ENCODE measurements around the gene SECISBP2. TPM values are rescaled to one million over a fixed set of nuclear protein-coding genes. Genes with fewer than 3 reads are reported as not detected.

SECISBP2 gene
- total and polyA plus RNA-seq, 2 experiments from 2014 or later = 77.7 to 86.8 TPM

DNA sequence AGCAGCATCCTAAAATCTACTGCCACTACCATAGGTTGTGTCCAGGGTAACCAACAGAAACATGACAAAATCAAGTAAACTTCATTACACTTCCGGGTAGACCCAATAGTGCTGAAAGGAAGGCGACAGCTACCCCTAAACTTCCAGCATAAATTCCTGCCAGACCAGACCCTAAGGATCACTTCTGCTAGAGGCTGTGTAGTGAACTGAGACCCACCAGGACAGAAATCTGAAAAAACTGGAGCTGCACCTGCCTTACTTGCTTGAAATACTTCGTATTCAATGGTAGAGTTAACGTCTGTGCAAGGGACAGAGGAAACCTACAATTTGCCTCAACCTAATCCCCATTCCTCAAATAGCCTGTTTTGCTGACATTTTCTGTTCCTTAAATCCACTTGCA lies 1.0 kb upstream of the SECISBP2 start:
- H3K27ac Mint-ChIP-seq = peak overlapping the region; percentile 99
- no peak for ATAC-seq
- no peak for TF ChIP-seq NANOG (IDR thresholded peaks at IDR 0.05; ENCODE audit: borderline replicate concordance)
- TF ChIP-seq ZNF114 (CRISPR knock-in tag; IDR thresholded peaks at IDR 0.05) = no peak
- no peak for TF ChIP-seq EZH2 (IDR thresholded peaks at IDR 0.05; ENCODE audit: low read depth, unreplicated experiment)
- H3K9me2 ChIP-seq (ENCODE audit: insufficient read depth) = no peaks in the 10 kb centered on the region
- peaks cover 23% of the 10 kb centered on the region; the same call in 1 of the 2 replicates for H3K4me1 ChIP-seq (ENCODE audit: insufficient read depth)
- peaks cover 78% of the 10 kb centered on the region for H3K79me2 ChIP-seq (replicated peaks; ENCODE audit: insufficient read depth)
- H3K27ac ChIP-seq (ENCODE audit: low read depth) = peak overlapping the region; percentile 93
- peaks cover 81% of the 10 kb centered on the region for H3K36me3 Mint-ChIP-seq (ENCODE audit: low read depth)
- H3K9me3 Mint-ChIP-seq = no peaks in the 10 kb centered on the region
- peak overlapping the region; percentile 51; the same call in 1 of the 2 replicates for H3K4me3 ChIP-seq
- H3K4me2 ChIP-seq = peak overlapping the region; percentile 59
- H2AFZ ChIP-seq = no peak overlapping the region
- peaks cover 27% of the 10 kb centered on the region for H3F3A ChIP-seq (replicated peaks; ENCODE audit: low read depth)
- peaks cover 29% of the 10 kb centered on the region for H4K20me1 ChIP-seq (replicated peaks; ENCODE audit: insufficient read depth)
- H3K36me3 ChIP-seq (ENCODE audit: insufficient read depth) = peaks cover 33% of the 10 kb centered on the region
- H3K4me3 Mint-ChIP-seq = peak overlapping the region; percentile 85
- H3K4me1 Mint-ChIP-seq = peaks cover 34% of the 10 kb centered on the region
- no peaks in the 10 kb centered on the region for H3K27me3 ChIP-seq (ENCODE audit: insufficient read depth)
- peak; percentile 7 for DNase-seq (ENCODE audit: low spot score)
- H3K27me3 Mint-ChIP-seq (ENCODE audit: insufficient read depth, low read depth, poor library complexity) = peaks cover 7% of the 10 kb centered on the region

DNA sequence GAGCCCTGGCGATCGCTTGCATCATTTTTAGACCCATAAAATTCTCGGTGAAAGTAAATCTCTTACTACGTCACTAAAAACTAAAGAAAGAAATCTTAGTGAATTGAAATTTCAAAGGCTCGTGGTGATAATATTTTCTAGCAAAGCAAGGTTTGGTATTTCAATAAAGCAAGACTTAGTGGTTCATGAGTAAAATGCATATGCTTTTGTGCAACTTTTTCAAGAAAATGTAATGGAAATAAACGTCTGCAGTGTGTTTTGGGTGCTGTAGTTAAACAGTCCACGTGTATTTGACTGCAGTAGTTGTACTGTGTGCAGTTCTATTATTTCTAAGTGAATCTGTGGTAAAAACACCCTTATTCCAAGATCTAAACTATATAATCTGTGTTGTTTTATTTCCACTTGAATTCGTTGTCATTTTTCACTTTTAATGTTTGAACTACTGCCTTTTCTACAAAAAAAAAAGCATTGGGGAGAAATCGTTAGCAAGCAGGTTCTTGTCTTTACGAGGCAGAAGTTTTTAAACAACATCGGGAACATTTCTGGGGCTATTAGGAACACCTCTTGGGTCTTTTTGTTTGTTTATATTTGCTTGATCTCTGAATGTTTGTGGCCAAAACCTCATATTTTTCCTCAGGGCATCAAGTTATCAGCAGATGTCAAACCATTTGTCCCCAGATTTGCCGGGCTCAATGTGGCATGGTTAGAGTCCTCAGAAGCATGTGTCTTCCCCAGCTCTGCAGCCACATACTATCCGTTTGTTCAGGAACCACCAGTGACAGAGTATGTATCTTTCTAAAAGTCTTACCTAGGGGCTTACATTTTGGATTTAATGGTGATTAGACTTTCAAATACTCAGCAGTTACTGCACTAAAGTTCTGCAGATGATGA lies 960 bp downstream of the SECISBP2 start:
- no peak for DNase-seq (ENCODE audit: low spot score)
- Mint-ChIP-seq H3K4me3 (peak overlapping the region; percentile 85), H3K9me3 (no peaks in the 10 kb centered on the region), H3K36me3 (ENCODE audit: low read depth) (peaks cover 65% of the 10 kb centered on the region), H3K27ac (peak overlapping the region; percentile 99), H3K27me3 (ENCODE audit: insufficient read depth, low read depth, poor library complexity) (peaks cover 11% of the 10 kb centered on the region), H3K4me1 (peaks cover 31% of the 10 kb centered on the region)
- TF ChIP-seq STAT1 (IDR thresholded peaks at IDR 0.05; ENCODE audit: unreplicated experiment) (no peak), POLR2AphosphoS5 (IDR thresholded peaks at IDR 0.05; ENCODE audit: low read depth) (no peak), NANOG (IDR thresholded peaks at IDR 0.05; ENCODE audit: borderline replicate concordance) (no peak), CREB1 (CRISPR knock-in tag; IDR thresholded peaks at IDR 0.05; ENCODE audit: low read depth) (peak; percentile 86)
- TF ChIP-seq, protein P1, sequence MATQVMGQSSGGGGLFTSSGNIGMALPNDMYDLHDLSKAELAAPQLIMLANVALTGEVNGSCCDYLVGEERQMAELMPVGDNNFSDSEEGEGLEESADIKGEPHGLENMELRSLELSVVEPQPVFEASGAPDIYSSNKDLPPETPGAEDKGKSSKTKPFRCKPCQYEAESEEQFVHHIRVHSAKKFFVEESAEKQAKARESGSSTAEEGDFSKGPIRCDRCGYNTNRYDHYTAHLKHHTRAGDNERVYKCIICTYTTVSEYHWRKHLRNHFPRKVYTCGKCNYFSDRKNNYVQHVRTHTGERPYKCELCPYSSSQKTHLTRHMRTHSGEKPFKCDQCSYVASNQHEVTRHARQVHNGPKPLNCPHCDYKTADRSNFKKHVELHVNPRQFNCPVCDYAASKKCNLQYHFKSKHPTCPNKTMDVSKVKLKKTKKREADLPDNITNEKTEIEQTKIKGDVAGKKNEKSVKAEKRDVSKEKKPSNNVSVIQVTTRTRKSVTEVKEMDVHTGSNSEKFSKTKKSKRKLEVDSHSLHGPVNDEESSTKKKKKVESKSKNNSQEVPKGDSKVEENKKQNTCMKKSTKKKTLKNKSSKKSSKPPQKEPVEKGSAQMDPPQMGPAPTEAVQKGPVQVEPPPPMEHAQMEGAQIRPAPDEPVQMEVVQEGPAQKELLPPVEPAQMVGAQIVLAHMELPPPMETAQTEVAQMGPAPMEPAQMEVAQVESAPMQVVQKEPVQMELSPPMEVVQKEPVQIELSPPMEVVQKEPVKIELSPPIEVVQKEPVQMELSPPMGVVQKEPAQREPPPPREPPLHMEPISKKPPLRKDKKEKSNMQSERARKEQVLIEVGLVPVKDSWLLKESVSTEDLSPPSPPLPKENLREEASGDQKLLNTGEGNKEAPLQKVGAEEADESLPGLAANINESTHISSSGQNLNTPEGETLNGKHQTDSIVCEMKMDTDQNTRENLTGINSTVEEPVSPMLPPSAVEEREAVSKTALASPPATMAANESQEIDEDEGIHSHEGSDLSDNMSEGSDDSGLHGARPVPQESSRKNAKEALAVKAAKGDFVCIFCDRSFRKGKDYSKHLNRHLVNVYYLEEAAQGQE (IDR thresholded peaks at IDR 0.05; ENCODE audit: unreplicated experiment) = no peak
- TF ChIP-seq, protein P2, sequence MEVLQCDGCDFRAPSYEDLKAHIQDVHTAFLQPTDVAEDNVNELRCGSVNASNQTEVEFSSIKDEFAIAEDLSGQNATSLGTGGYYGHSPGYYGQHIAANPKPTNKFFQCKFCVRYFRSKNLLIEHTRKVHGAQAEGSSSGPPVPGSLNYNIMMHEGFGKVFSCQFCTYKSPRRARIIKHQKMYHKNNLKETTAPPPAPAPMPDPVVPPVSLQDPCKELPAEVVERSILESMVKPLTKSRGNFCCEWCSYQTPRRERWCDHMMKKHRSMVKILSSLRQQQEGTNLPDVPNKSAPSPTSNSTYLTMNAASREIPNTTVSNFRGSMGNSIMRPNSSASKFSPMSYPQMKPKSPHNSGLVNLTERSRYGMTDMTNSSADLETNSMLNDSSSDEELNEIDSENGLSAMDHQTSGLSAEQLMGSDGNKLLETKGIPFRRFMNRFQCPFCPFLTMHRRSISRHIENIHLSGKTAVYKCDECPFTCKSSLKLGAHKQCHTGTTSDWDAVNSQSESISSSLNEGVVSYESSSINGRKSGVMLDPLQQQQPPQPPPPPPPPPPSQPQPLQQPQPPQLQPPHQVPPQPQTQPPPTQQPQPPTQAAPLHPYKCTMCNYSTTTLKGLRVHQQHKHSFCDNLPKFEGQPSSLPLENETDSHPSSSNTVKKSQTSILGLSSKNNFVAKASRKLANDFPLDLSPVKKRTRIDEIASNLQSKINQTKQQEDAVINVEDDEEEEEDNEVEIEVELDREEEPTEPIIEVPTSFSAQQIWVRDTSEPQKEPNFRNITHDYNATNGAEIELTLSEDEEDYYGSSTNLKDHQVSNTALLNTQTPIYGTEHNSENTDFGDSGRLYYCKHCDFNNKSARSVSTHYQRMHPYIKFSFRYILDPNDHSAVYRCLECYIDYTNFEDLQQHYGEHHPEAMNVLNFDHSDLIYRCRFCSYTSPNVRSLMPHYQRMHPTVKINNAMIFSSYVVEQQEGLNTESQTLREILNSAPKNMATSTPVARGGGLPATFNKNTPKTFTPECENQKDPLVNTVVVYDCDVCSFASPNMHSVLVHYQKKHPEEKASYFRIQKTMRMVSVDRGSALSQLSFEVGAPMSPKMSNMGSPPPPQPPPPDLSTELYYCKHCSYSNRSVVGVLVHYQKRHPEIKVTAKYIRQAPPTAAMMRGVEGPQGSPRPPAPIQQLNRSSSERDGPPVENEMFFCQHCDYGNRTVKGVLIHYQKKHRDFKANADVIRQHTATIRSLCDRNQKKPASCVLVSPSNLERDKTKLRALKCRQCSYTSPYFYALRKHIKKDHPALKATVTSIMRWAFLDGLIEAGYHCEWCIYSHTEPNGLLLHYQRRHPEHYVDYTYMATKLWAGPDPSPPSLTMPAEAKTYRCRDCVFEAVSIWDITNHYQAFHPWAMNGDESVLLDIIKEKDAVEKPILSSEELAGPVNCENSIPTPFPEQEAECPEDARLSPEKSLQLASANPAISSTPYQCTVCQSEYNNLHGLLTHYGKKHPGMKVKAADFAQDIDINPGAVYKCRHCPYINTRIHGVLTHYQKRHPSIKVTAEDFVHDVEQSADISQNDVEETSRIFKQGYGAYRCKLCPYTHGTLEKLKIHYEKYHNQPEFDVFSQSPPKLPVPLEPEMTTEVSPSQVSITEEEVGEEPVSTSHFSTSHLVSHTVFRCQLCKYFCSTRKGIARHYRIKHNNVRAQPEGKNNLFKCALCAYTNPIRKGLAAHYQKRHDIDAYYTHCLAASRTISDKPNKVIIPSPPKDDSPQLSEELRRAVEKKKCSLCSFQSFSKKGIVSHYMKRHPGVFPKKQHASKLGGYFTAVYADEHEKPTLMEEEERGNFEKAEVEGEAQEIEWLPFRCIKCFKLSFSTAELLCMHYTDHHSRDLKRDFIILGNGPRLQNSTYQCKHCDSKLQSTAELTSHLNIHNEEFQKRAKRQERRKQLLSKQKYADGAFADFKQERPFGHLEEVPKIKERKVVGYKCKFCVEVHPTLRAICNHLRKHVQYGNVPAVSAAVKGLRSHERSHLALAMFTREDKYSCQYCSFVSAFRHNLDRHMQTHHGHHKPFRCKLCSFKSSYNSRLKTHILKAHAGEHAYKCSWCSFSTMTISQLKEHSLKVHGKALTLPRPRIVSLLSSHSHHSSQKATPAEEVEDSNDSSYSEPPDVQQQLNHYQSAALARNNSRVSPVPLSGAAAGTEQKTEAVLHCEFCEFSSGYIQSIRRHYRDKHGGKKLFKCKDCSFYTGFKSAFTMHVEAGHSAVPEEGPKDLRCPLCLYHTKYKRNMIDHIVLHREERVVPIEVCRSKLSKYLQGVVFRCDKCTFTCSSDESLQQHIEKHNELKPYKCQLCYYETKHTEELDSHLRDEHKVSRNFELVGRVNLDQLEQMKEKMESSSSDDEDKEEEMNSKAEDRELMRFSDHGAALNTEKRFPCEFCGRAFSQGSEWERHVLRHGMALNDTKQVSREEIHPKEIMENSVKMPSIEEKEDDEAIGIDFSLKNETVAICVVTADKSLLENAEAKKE (CRISPR knock-in tag; IDR thresholded peaks at IDR 0.05) = no peak
- Histone ChIP-seq H4K20me1 (replicated peaks; ENCODE audit: insufficient read depth) (peaks cover 14% of the 10 kb centered on the region; the same call in 1 of the 2 replicates), H3F3A (replicated peaks; ENCODE audit: low read depth) (peaks cover 27% of the 10 kb centered on the region), H3K4me2 (peak overlapping the region; percentile 69), H3K9me2 (ENCODE audit: insufficient read depth) (no peaks in the 10 kb centered on the region), H3K4me3 (peak overlapping the region; percentile 51), H3K79me2 (replicated peaks; ENCODE audit: insufficient read depth) (peaks cover 78% of the 10 kb centered on the region), H3K27me3 (ENCODE audit: insufficient read depth) (no peaks in the 10 kb centered on the region), H3K27ac (ENCODE audit: low read depth) (peak overlapping the region; percentile 93), H2AFZ (no peak overlapping the region), H3K4me1 (ENCODE audit: insufficient read depth) (peaks cover 17% of the 10 kb centered on the region; the same call in 1 of the 2 replicates), H3K36me3 (ENCODE audit: insufficient read depth) (peaks cover 27% of the 10 kb centered on the region)
- ATAC-seq = no peak

Measured in GM23338 (cell line).